HepG2 (cell line): ENCODE measurements around the gene TMEM198. TPM values are rescaled to one million over a fixed set of nuclear protein-coding genes. Genes with fewer than 3 reads are reported as not detected.

Experiments
- CEBPG ChIP-seq: IDR thresholded peaks from 2 replicates; pipeline ENCODE4 v1.6.1; 2016
- DBP ChIP-seq: sonication (generic); formaldehyde crosslinking; IDR thresholded peaks from 2 replicates; pipeline ENCODE4 v1.4.0; 2020; ENCODE audit warnings: missing genetic modification reagents; ENCODE audit errors: not compliant biosample characterization
- ESRRA ChIP-seq: sonication (generic); formaldehyde crosslinking; IDR thresholded peaks from 2 replicates; pipeline ENCODE4 v1.5.1; 2020; ENCODE audit warnings: mild to moderate bottlenecking, low read depth, missing genetic modification reagents
- GABPB1 ChIP-seq: IDR thresholded peaks from 2 replicates; pipeline ENCODE4 v1.6.1; 2016; ENCODE audit warnings: mild to moderate bottlenecking, missing genetic modification reagents, moderate library complexity, missing compliant biosample characterization
- GATAD2A ChIP-seq: IDR thresholded peaks from 2 replicates; pipeline ENCODE4 v1.6.1; 2016
- HCFC1 ChIP-seq: fragments of 150-350 bp; IDR thresholded peaks from 2 replicates; pipeline ENCODE4 v1.6.1; 2014; ENCODE audit warnings: low read depth, low read length
- HDAC1 ChIP-seq: sonication (generic); formaldehyde crosslinking; IDR thresholded peaks from 2 replicates; pipeline ENCODE4 v1.5.1; 2020; ENCODE audit warnings: mild to moderate bottlenecking, missing genetic modification reagents
- HINFP ChIP-seq: sonication (generic); formaldehyde crosslinking; IDR thresholded peaks from 2 replicates; pipeline ENCODE4 v1.4.0; 2020; ENCODE audit warnings: low read depth, mild to moderate bottlenecking, missing genetic modification reagents
- JARID2 ChIP-seq: sonication (generic); formaldehyde crosslinking; IDR thresholded peaks from 2 replicates; pipeline ENCODE4 v1.8.1; 2023; ENCODE audit warnings: missing genetic modification reagents, inconsistent platforms; ENCODE audit not compliant: insufficient replicate concordance
- KDM5A ChIP-seq: fragments of 200-600 bp; sonication (generic); IDR thresholded peaks from 2 replicates; pipeline ENCODE4 v1.7.0; 2018; ENCODE audit warnings: antibody characterized with exemption, mild to moderate bottlenecking, low read length, borderline replicate concordance
- PAX8 ChIP-seq: sonication (generic); formaldehyde crosslinking; IDR thresholded peaks from 2 replicates; pipeline ENCODE4 v1.8.0; 2022; ENCODE audit warnings: mild to moderate bottlenecking, missing genetic modification reagents, borderline replicate concordance
- RFXAP ChIP-seq: sonication (generic); formaldehyde crosslinking; IDR thresholded peaks from 2 replicates; pipeline ENCODE4 v1.4.0; 2020; ENCODE audit warnings: missing genetic modification reagents, borderline replicate concordance
- SMYD3 ChIP-seq: sonication (generic); formaldehyde crosslinking; IDR thresholded peaks from 2 replicates; pipeline ENCODE4 v1.8.1; 2023; ENCODE audit warnings: mild to moderate bottlenecking, missing genetic modification reagents
- TGIF2 ChIP-seq: IDR thresholded peaks from 2 replicates; pipeline ENCODE4 v1.6.1; 2016; ENCODE audit warnings: control low read depth, missing compliant biosample characterization
- U2AF2 ChIP-seq: fragments of 200-400 bp; formaldehyde crosslinking; IDR thresholded peaks from 2 replicates; pipeline ENCODE4 v1.6.1; 2017; ENCODE audit warnings: low read depth, mild to moderate bottlenecking, low read length
- ZFP36L1 ChIP-seq: sonication (generic); formaldehyde crosslinking; IDR thresholded peaks from 2 replicates; pipeline ENCODE4 v1.8.0; 2022; ENCODE audit warnings: mild to moderate bottlenecking, missing genetic modification reagents, moderate library complexity
- ZNF776 ChIP-seq: sonication (generic); formaldehyde crosslinking; IDR thresholded peaks from 2 replicates; pipeline ENCODE4 v1.4.0; 2020; ENCODE audit warnings: mild to moderate bottlenecking, missing genetic modification reagents
- polyA plus RNA-seq, 8 experiments: library from polyadenylated mRNA; depleted of rRNA in 3 of 8; stranded (reverse) in 7 of 8; unstranded in 1 of 8; fragments of >200 nt; fragmentation: Illumina TruSeq in 4 of 8; extraction: Trizol in 4 of 8; gene quantifications; 2 replicates each; pipeline versions ENCODE4 v1.2.1 to v1.2.3, GENCODE V29; 2011 to 2016; ENCODE audit warnings: low read depth in 4 of 8, missing spikeins in 1 of 8, mixed read lengths in 1 of 8; ENCODE audit not compliant: insufficient read depth in 1 of 8
- total RNA-seq, 5 experiments: library from RNA; depleted of rRNA; stranded (reverse); fragments of >200 nt; fragmentation: Illumina TruSeq; extraction: Trizol; gene quantifications; 2 replicates each; pipeline ENCODE4 v1.2.3, GENCODE V29; 2016; ENCODE audit warnings: low read depth in 1 of 5
- TF ChIP-seq, protein P1 (sequence below): sonication (generic); formaldehyde crosslinking; IDR thresholded peaks from 2 replicates; pipeline ENCODE4 v1.4.0; 2020; ENCODE audit warnings: mild to moderate bottlenecking, low read depth, missing genetic modification reagents
- TF ChIP-seq, protein P2 (sequence below): sonication (generic); formaldehyde crosslinking; IDR thresholded peaks from 2 replicates; pipeline ENCODE4 v1.4.0; 2020; ENCODE audit warnings: mild to moderate bottlenecking, missing genetic modification reagents
- TF ChIP-seq, protein P3 (sequence below): sonication (generic); formaldehyde crosslinking; conservative IDR thresholded peaks from 2 replicates; pipeline ENCODE4 v1.5.0; 2020; ENCODE audit warnings: missing genetic modification reagents

Gene TMEM198
- total and polyA plus RNA-seq, 2 of the 13 experiments (the other 11 are each of a cell fraction or from before 2014, with no cell fraction given) = 17.3 to 23.5 TPM

DNA sequence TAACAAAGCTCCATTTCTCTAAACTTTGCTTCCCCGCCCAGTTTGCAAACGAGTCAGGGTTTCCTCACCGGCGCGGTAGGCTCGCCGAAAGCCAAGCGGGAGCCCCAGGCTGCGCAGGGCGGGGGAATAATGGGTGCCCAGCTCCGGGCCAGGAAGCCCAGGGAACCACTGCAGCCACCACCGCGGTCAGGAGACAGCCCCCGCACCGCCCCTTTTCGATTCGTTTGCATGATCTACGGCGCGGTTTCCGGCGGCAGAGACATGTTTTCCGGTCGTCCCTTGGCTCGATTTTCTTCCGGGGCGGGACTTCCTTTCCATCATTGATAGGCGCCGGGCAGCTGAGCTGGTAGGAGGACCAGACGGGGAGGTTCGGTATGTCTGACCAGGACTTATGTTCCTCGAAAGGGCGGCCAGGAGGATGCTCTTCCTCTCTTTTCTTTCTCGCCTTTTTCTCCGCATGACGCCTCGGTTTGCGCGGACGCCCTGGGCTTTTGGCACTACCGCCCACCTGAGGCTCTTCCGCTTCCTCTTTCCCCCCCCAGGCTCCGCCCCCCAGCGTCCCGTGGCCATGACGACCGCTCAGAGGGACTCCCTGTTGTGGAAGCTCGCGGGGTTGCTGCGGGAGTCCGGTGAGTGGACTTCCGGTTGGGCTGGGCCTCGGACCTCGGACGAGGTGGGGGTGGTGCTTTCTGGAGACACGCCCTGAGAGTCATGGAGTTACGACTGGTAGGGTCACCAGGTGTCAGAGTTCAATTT is 53.9 kb downstream of the TMEM198 start, which contains the start of gene STK11IP (continued):
- peak; percentile 82; the same call in 1 of the 2 replicates for TF ChIP-seq TGIF2 (CRISPR knock-in tag)
- TF ChIP-seq PAX8 (CRISPR knock-in tag) = no peak
- no peak for TF ChIP-seq ZNF776 (CRISPR knock-in tag)
- TF ChIP-seq ESRRA (CRISPR knock-in tag) = no peak
- TF ChIP-seq HCFC1 = peak; percentile 48
- TF ChIP-seq, protein P1, sequence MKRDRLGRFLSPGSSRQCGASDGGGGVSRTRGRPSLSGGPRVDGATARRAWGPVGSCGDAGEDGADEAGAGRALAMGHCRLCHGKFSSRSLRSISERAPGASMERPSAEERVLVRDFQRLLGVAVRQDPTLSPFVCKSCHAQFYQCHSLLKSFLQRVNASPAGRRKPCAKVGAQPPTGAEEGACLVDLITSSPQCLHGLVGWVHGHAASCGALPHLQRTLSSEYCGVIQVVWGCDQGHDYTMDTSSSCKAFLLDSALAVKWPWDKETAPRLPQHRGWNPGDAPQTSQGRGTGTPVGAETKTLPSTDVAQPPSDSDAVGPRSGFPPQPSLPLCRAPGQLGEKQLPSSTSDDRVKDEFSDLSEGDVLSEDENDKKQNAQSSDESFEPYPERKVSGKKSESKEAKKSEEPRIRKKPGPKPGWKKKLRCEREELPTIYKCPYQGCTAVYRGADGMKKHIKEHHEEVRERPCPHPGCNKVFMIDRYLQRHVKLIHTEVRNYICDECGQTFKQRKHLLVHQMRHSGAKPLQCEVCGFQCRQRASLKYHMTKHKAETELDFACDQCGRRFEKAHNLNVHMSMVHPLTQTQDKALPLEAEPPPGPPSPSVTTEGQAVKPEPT (CRISPR knock-in tag) = peak; percentile 82; the same call in 1 of the 2 replicates
- TF ChIP-seq U2AF2 = peak; percentile 100
- peak; percentile 96 for TF ChIP-seq HDAC1 (CRISPR knock-in tag)
- TF ChIP-seq CEBPG = peak; percentile 43; the same call in 1 of the 2 replicates
- TF ChIP-seq HINFP (CRISPR knock-in tag) = peak; percentile 27; the same call in 1 of the 2 replicates
- peak; percentile 21 for TF ChIP-seq GATAD2A (CRISPR knock-in tag)
- peak; percentile 99 for TF ChIP-seq GABPB1 (CRISPR knock-in tag)
- TF ChIP-seq KDM5A = peak; percentile 91
- TF ChIP-seq SMYD3 (CRISPR knock-in tag) = no peak
- TF ChIP-seq JARID2 = peak; percentile 47
- TF ChIP-seq, protein P2, sequence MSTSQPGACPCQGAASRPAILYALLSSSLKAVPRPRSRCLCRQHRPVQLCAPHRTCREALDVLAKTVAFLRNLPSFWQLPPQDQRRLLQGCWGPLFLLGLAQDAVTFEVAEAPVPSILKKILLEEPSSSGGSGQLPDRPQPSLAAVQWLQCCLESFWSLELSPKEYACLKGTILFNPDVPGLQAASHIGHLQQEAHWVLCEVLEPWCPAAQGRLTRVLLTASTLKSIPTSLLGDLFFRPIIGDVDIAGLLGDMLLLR (CRISPR knock-in tag) = 0 out of 2 replicates have a peak, but pooled peaks have one; percentile 50
- peak; percentile 43 for TF ChIP-seq RFXAP (CRISPR knock-in tag)
- TF ChIP-seq, protein P3, sequence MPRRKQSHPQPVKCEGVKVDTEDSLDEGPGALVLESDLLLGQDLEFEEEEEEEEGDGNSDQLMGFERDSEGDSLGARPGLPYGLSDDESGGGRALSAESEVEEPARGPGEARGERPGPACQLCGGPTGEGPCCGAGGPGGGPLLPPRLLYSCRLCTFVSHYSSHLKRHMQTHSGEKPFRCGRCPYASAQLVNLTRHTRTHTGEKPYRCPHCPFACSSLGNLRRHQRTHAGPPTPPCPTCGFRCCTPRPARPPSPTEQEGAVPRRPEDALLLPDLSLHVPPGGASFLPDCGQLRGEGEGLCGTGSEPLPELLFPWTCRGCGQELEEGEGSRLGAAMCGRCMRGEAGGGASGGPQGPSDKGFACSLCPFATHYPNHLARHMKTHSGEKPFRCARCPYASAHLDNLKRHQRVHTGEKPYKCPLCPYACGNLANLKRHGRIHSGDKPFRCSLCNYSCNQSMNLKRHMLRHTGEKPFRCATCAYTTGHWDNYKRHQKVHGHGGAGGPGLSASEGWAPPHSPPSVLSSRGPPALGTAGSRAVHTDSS (CRISPR knock-in tag) = no peak
- TF ChIP-seq ZFP36L1 (CRISPR knock-in tag) = peak; percentile 73; the same call in 1 of the 2 replicates
- TF ChIP-seq DBP (CRISPR knock-in tag) = peak; percentile 34
